NT2/D1 (cell line): ENCODE measurements around the gene CDC73.

ENCODE experiments used
- YY1 ChIP-seq: IDR thresholded peaks from 2 replicates; pipeline ENCODE4 v1.6.1; 2011; ENCODE audit not compliant: insufficient read length, insufficient read depth
- ZNF274 ChIP-seq: IDR thresholded peaks from 2 replicates; pipeline ENCODE4 v1.6.1; 2011; ENCODE audit warnings: mild to moderate bottlenecking, low read depth, low read length

DNA sequence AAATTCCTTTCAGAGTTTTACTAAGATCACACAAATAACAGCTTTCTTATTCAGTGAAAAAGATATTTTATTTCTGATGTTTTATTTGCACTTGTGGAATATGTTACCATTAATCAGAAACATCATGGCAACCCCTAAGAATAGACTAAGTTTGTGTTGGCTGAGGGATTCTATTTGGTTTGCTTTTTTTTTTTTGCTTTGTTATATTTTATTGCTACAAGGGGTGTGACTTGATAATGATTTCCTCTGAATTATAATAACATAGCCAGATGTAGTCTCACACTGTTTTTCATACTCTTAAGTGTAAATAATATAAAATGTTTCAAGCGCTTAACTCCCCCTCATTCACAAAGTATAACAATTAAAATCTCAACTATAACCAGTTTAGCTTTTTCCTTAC is 36.6 kb upstream of the CDC73 start:
- no peak for TF ChIP-seq ZNF274
- TF ChIP-seq YY1, result no peak
